Esophagus muscularis mucosa (tissue), 4 donors: ENCODE results near the gene SLC9A1. TPM values are rescaled to one million over a fixed set of nuclear protein-coding genes. Genes with fewer than 3 reads are reported as not detected.

Experiments used
- DNase-seq: peaks from one replicate; pipeline ENCODE4 v3.0.0-alpha.2; 2017; ENCODE audit errors: extremely low spot score
- H3K27ac ChIP-seq, 4 donors: fragments of 200-600 bp; sonication (generic); replicated peaks in 1 of 4; 1 replicate in 3 of 4; 2 replicates in 1 of 4; pipeline ENCODE4 v1.5.1; 2016 to 2019; ENCODE audit warnings: mild to moderate bottlenecking in 1 of 4
- H3K27me3 ChIP-seq, 4 donors: fragments of 200-600 bp; sonication (generic); one replicate each; pipeline versions ENCODE4 v1.5.1 to v1.6.0; 2016 to 2019
- H3K36me3 ChIP-seq, 4 donors: fragments of 200-600 bp; sonication (generic); one replicate each; pipeline ENCODE4 v1.5.1; 2016 to 2019
- H3K4me1 ChIP-seq, 4 donors: fragments of 200-600 bp; sonication (generic); one replicate each; pipeline ENCODE4 v1.5.1; 2016 to 2019
- H3K4me3 ChIP-seq, 4 donors: fragments of 200-600 bp; sonication (generic); 1 replicate in 2 of 4; 2 replicates in 2 of 4; pipeline ENCODE4 v1.5.1; 2016 to 2019; ENCODE audit warnings: mild to moderate bottlenecking in 4 of 4, moderate library complexity in 1 of 4
- H3K9me3 ChIP-seq, 4 donors: fragments of 200-600 bp; sonication (generic); 1 replicate in 3 of 4; 2 replicates in 1 of 4; pipeline ENCODE4 v1.5.1; 2016 to 2019
- EP300 ChIP-seq: sonication (generic); formaldehyde crosslinking; IDR thresholded peaks from one replicate; pipeline ENCODE4 v1.6.1; 2017; ENCODE audit warnings: antibody characterized with exemption
- POLR2A ChIP-seq: fragments of 450-650 bp; IDR thresholded peaks from one replicate; pipeline ENCODE4 v1.6.1; 2017; ENCODE audit warnings: antibody characterized with exemption, moderate library complexity, mild to moderate bottlenecking, low read depth
- POLR2AphosphoS5 ChIP-seq, 2 donors: sonication (generic); formaldehyde crosslinking; IDR thresholded peaks; one replicate each; pipeline ENCODE4 v1.6.1; 2017; ENCODE audit warnings: antibody characterized with exemption in 2 of 2
- WGBS: methylation state at CpG from one replicate; pipeline ENCODE4 v1.1.5; 2018; 5-methylcytosine and 5-hydroxymethylcytosine counted together
- intact Hi-C: fragments of 100-400 bp; cut with DNase I; formaldehyde crosslinking; loops from one replicate; pipeline ENCODE4 v1.15.1; 2023
- total RNA-seq, 4 donors: library from RNA; depleted of rRNA; stranded (reverse); fragments of >200 nt; gene quantifications; one replicate each; pipeline versions ENCODE4 v1.1.0 to v1.2.1, GENCODE V29; 2016
- TF ChIP-seq, protein P1 (sequence below), 3 experiments: fragments of 200-600 bp in 2 of 3; fragments of 450-650 bp in 1 of 3; sonication (generic) in 2 of 3; IDR thresholded peaks; one replicate each; pipeline ENCODE4 v1.5.1; 2017 to 2019; ENCODE audit warnings: antibody characterized with exemption in 3 of 3, mild to moderate bottlenecking in 2 of 3, moderate library complexity in 1 of 3

The SLC9A1 gene
- total RNA-seq, 4 donors from 2014 or later: 8.3 to 29.2 (median 11.4) TPM

GRCh38 chr1:27153549-27153886 is 1.4 kb downstream of the SLC9A1 start:
- no peaks in the 10 kb centered on the region for H3K27me3 ChIP-seq
- intact Hi-C loops: loop anchor here (5.0 kb wide), 1 partner anchor 51 kb away; no protein-coding TSS in a partner anchor
- no peaks in the 10 kb centered on the region for H3K9me3 ChIP-seq
- H3K36me3 ChIP-seq: no peaks in the 10 kb centered on the region
- peak overlapping the region; percentile 76 to 86 (median 80) for H3K4me3 ChIP-seq
- WGBS: 29% methylated on average over 4 of the region's 4 CpGs
- H3K4me1 ChIP-seq: peaks cover 56 to 67% (median 63%) of the 10 kb centered on the region in 4 donors
- H3K27ac ChIP-seq: peak overlapping the region; percentile 90 to 94 (median 92)
- TF ChIP-seq POLR2A: no peak
- TF ChIP-seq, protein P1, sequence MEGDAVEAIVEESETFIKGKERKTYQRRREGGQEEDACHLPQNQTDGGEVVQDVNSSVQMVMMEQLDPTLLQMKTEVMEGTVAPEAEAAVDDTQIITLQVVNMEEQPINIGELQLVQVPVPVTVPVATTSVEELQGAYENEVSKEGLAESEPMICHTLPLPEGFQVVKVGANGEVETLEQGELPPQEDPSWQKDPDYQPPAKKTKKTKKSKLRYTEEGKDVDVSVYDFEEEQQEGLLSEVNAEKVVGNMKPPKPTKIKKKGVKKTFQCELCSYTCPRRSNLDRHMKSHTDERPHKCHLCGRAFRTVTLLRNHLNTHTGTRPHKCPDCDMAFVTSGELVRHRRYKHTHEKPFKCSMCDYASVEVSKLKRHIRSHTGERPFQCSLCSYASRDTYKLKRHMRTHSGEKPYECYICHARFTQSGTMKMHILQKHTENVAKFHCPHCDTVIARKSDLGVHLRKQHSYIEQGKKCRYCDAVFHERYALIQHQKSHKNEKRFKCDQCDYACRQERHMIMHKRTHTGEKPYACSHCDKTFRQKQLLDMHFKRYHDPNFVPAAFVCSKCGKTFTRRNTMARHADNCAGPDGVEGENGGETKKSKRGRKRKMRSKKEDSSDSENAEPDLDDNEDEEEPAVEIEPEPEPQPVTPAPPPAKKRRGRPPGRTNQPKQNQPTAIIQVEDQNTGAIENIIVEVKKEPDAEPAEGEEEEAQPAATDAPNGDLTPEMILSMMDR (IDR thresholded peaks at IDR 0.05): no peak
- no peak for TF ChIP-seq POLR2AphosphoS5 (IDR thresholded peaks at IDR 0.05)
- TF ChIP-seq EP300: no peak
- no peak for DNase-seq

GRCh38 chr1:27152829-27153548 is 1.9 kb downstream of the SLC9A1 start:
- Histone ChIP-seq H3K4me3 (peak overlapping the region; percentile 76 to 86 (median 80)), H3K27ac (peak overlapping the region; percentile 90 to 94 (median 92)), H3K9me3 (no peaks in the 10 kb centered on the region), H3K4me1 (peaks cover 56 to 69% (median 64%) of the 10 kb centered on the region in 4 donors), H3K27me3 (no peaks in the 10 kb centered on the region), H3K36me3 (no peaks in the 10 kb centered on the region)
- DNase-seq: no peak
- TF ChIP-seq POLR2AphosphoS5 (IDR thresholded peaks at IDR 0.05) (no peak), POLR2A (no peak), EP300 (no peak)
- TF ChIP-seq, protein P1 (IDR thresholded peaks at IDR 0.05): no peak
- intact Hi-C loops: loop anchor here (5.0 kb wide), 1 partner anchor 51 kb away; no protein-coding TSS in a partner anchor
- 56% methylated on average over 2 of the region's 2 CpGs for WGBS

DNA sequence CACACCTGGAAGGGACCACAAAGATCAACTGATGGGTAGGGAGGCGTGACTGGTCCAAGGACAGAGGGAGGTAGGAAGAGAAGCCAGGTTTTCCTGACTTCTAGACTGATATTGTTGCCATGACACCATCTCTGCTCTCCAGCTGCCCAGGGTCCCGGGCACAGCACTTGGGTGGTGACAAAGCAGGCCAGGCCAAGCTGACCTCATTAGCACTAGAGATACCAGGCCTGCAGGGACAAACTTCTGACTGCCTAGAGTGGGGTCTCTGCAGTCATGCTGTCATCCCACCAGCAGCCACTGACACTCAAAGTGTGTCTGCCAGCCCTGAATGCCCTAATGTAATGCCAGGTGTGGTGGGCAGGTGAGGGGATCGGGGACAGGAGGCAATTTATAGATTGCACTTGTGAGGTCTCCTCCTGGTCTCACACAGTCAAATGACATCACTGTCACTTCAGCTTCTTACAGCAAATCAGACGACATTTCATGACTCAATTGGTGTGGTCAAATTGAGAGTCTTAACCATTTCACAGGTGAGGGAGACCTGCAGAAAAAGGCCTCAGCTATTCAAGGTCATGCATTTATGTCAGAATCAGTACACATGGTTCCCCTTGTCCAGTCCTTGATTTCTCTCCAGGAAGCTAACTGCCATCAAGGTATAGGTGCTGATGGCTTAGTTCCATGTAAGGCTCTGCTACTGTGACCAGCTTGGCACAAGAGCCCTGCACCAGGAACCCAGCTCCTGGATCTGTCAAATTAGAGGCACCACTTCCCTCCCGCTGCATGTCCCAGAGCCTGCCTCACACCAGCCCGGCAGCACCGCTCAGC is 2.7 kb downstream of the SLC9A1 start:
- Histone ChIP-seq H3K36me3 (no peaks in the 10 kb centered on the region), H3K27ac (peak overlapping the region; percentile 90 to 94 (median 92)), H3K4me3 (peak overlapping the region; percentile 76 to 86 (median 80)), H3K4me1 (peaks cover 56 to 69% (median 64%) of the 10 kb centered on the region in 4 donors), H3K9me3 (no peaks in the 10 kb centered on the region), H3K27me3 (no peaks in the 10 kb centered on the region)
- no peak for DNase-seq
- TF ChIP-seq EP300: no peak
- no peak for TF ChIP-seq POLR2A
- TF ChIP-seq, protein P1 (IDR thresholded peaks at IDR 0.05): no peak
- no peak for TF ChIP-seq POLR2AphosphoS5 (IDR thresholded peaks at IDR 0.05)
- 68% methylated on average over 4 of the region's 7 CpGs for WGBS
- intact Hi-C loops: loop anchor here (5.0 kb wide), 1 partner anchor 50 kb away; no protein-coding TSS in a partner anchor

GRCh38 chr1:27150641-27151040 is 4.3 kb downstream of the SLC9A1 start:
- Histone ChIP-seq H3K4me1 (peaks cover 62 to 76% (median 70%) of the 10 kb centered on the region in 4 donors), H3K9me3 (no peaks in the 10 kb centered on the region), H3K4me3 (no peak overlapping the region), H3K27me3 (no peaks in the 10 kb centered on the region), H3K36me3 (no peaks in the 10 kb centered on the region), H3K27ac (no peak overlapping the region)
- TF ChIP-seq POLR2AphosphoS5 (IDR thresholded peaks at IDR 0.05) (no peak), EP300 (no peak), POLR2A (no peak)
- TF ChIP-seq, protein P1 (IDR thresholded peaks at IDR 0.05): no peak
- intact Hi-C loops: loop anchor here (5.0 kb wide), 1 partner anchor 48 kb away; no protein-coding TSS in a partner anchor
- DNase-seq: no peak
- WGBS: 71% methylated on average over 3 of the region's 3 CpGs
